GM23338 (cell line): ENCODE data around the gene OR51D1. TPM values are rescaled to one million over a fixed set of nuclear protein-coding genes. Genes with fewer than 3 reads are reported as not detected.

Source experiments
- ATAC-seq: fragments of 200-7000 bp; cut with Tn5 transposase; 3 replicates; pipeline ENCODE4 v1.9.1; 2020
- DNase-seq: peaks from one replicate; pipeline ENCODE4 v3.0.0-alpha.2; 2015; ENCODE audit warnings: low spot score
- H2AFZ ChIP-seq: fragments of 200-600 bp; sonication (generic); 2 replicates; pipeline ENCODE4 v1.8.0; 2016; ENCODE audit warnings: antibody characterized with exemption, mild to moderate bottlenecking, moderate library complexity
- H3F3A ChIP-seq: fragments of 200-600 bp; sonication (generic); replicated peaks from 2 replicates; pipeline ENCODE4 v1.8.0; 2017; ENCODE audit warnings: antibody characterized with exemption, mixed run types, low read depth
- H3K27ac ChIP-seq: fragments of 200-600 bp; sonication (generic); 2 replicates; pipeline ENCODE4 v1.6.1; 2016; ENCODE audit warnings: low read depth
- H3K27me3 ChIP-seq: fragments of 200-600 bp; sonication (generic); 2 replicates; pipeline ENCODE4 v1.8.0; 2016; ENCODE audit warnings: mild to moderate bottlenecking, mixed run types, moderate library complexity; ENCODE audit not compliant: insufficient read depth
- H3K36me3 ChIP-seq: fragments of 200-600 bp; sonication (generic); 2 replicates; pipeline ENCODE4 v1.8.0; 2016; ENCODE audit warnings: mild to moderate bottlenecking; ENCODE audit not compliant: insufficient read depth
- H3K4me1 ChIP-seq: fragments of 200-600 bp; sonication (generic); 2 replicates; pipeline ENCODE4 v1.8.0; 2016; ENCODE audit warnings: mild to moderate bottlenecking, moderate library complexity; ENCODE audit not compliant: insufficient read depth
- H3K4me2 ChIP-seq: fragments of 200-600 bp; sonication (generic); 2 replicates; pipeline ENCODE4 v1.7.1; 2017; ENCODE audit warnings: mixed run types
- H3K4me3 ChIP-seq: fragments of 200-600 bp; sonication (generic); 2 replicates; pipeline ENCODE4 v1.6.1; 2016; ENCODE audit warnings: mixed run types
- H3K79me2 ChIP-seq: fragments of 200-600 bp; sonication (generic); replicated peaks from 2 replicates; pipeline ENCODE4 v1.8.0; 2017; ENCODE audit warnings: mild to moderate bottlenecking; ENCODE audit not compliant: insufficient read depth
- H3K9me2 ChIP-seq: fragments of 200-600 bp; sonication (generic); 2 replicates; pipeline ENCODE4 v1.8.0; 2017; ENCODE audit not compliant: insufficient read depth
- H4K20me1 ChIP-seq: fragments of 200-600 bp; sonication (generic); replicated peaks from 2 replicates; pipeline ENCODE4 v1.8.0; 2017; ENCODE audit warnings: mild to moderate bottlenecking; ENCODE audit not compliant: insufficient read depth
- H3K27ac Mint-ChIP-seq: 2 replicates; pipeline ENCODE4 v1.8.0; 2020; ENCODE audit warnings: inconsistent platforms, mild to moderate bottlenecking, moderate library complexity, mixed read lengths
- H3K27me3 Mint-ChIP-seq: 3 replicates; pipeline ENCODE4 v1.8.0; 2022; ENCODE audit warnings: low read depth, mild to moderate bottlenecking, moderate library complexity, mixed read lengths, inconsistent platforms; ENCODE audit not compliant: insufficient read depth, poor library complexity
- H3K36me3 Mint-ChIP-seq: 3 replicates; pipeline ENCODE4 v1.8.0; 2021; ENCODE audit warnings: low read depth, mild to moderate bottlenecking, inconsistent platforms, moderate library complexity, mixed read lengths
- H3K4me1 Mint-ChIP-seq: 3 replicates; pipeline ENCODE4 v1.8.0; 2020; ENCODE audit warnings: mild to moderate bottlenecking, inconsistent platforms, mixed read lengths
- H3K4me3 Mint-ChIP-seq: 3 replicates; pipeline ENCODE4 v1.8.0; 2021; ENCODE audit warnings: moderate library complexity, mild to moderate bottlenecking, inconsistent platforms, mixed read lengths
- H3K9me3 Mint-ChIP-seq: 3 replicates; pipeline ENCODE4 v1.8.0; 2020; ENCODE audit warnings: moderate library complexity, mild to moderate bottlenecking, inconsistent platforms, mixed read lengths
- CREB1 ChIP-seq: fragments of 250-450 bp; sonication (Bioruptor Pico); IDR thresholded peaks from 2 replicates; pipeline ENCODE4 v1.5.0; 2020; ENCODE audit warnings: low read depth, mild to moderate bottlenecking, moderate library complexity
- CTCF ChIP-seq, 2 experiments: fragments of 200-600 bp in 1 of 2; sonication (generic) in 1 of 2; conservative IDR thresholded peaks; 2 replicates each; pipeline versions ENCODE4 v1.5.1 to v1.6.1; 2016 to 2017; ENCODE audit warnings: antibody characterized with exemption in 2 of 2, low read depth in 2 of 2, mild to moderate bottlenecking in 2 of 2, moderate library complexity in 1 of 2
- ETS1 ChIP-seq: IDR thresholded peaks from 2 replicates; pipeline ENCODE4 v1.6.1; 2016; ENCODE audit warnings: antibody characterized with exemption
- EZH2 ChIP-seq: fragments of 200-600 bp; sonication (generic); IDR thresholded peaks from one replicate; pipeline ENCODE4 v1.8.0; 2017; ENCODE audit warnings: antibody characterized with exemption, mild to moderate bottlenecking, low read depth; ENCODE audit not compliant: unreplicated experiment
- EZH2phosphoT487 ChIP-seq: fragments of 200-600 bp; sonication (generic); IDR thresholded peaks from one replicate; pipeline ENCODE4 v1.8.1; 2018; ENCODE audit warnings: antibody characterized with exemption; ENCODE audit not compliant: unreplicated experiment
- JUNB ChIP-seq: IDR thresholded peaks from one replicate; pipeline ENCODE4 v1.6.1; 2016; ENCODE audit warnings: antibody characterized with exemption; ENCODE audit not compliant: unreplicated experiment
- NANOG ChIP-seq: IDR thresholded peaks from 2 replicates; pipeline ENCODE4 v1.6.1; 2016; ENCODE audit warnings: antibody characterized with exemption, borderline replicate concordance
- POLR2AphosphoS5 ChIP-seq: IDR thresholded peaks from 2 replicates; pipeline ENCODE4 v1.6.1; 2016; ENCODE audit warnings: antibody characterized with exemption, low read depth
- REST ChIP-seq: IDR thresholded peaks from one replicate; pipeline ENCODE4 v1.6.1; 2018; ENCODE audit warnings: antibody characterized with exemption; ENCODE audit not compliant: unreplicated experiment
- STAT1 ChIP-seq: IDR thresholded peaks from one replicate; pipeline ENCODE4 v1.6.1; 2016; ENCODE audit warnings: antibody characterized with exemption; ENCODE audit not compliant: unreplicated experiment
- ZNF114 ChIP-seq: fragments of 250-450 bp; sonication (Bioruptor Pico); IDR thresholded peaks from 2 replicates; pipeline ENCODE4 v1.5.0; 2020; ENCODE audit warnings: mild to moderate bottlenecking, moderate library complexity
- ZNF331 ChIP-seq: fragments of 250-450 bp; sonication (Bioruptor Pico); IDR thresholded peaks from 2 replicates; pipeline ENCODE4 v1.5.0; 2020; ENCODE audit warnings: low read depth, mild to moderate bottlenecking, moderate library complexity
- polyA plus RNA-seq: library from polyadenylated mRNA; unstranded; fragments of >200 nt; fragmentation: Nextera tagmentation; extraction: Ambion mirVana; gene quantifications from 2 replicates; pipeline ENCODE4 v1.2.1, GENCODE V29; 2016
- total RNA-seq: library from RNA; depleted of rRNA; stranded (reverse); fragments of >200 nt; shearing (Covaris generic); gene quantifications from 2 replicates; pipeline ENCODE4 v1.2.3, GENCODE V29; 2014

Gene OR51D1
- total and polyA plus RNA-seq, 2 experiments from 2014 or later: not detected

GRCh38 chr11:4606231-4607015, 30.9 kb upstream of the OR51D1 start:
- no peaks in the 10 kb centered on the region for H3K9me3 Mint-ChIP-seq
- peaks cover 8% of the 10 kb centered on the region; the same call in 1 of the 2 replicates for H3K9me2 ChIP-seq
- no peaks in the 10 kb centered on the region for H3F3A ChIP-seq
- TF ChIP-seq NANOG (no peak), REST (no peak), CREB1 (CRISPR knock-in tag) (no peak)
- H3K36me3 ChIP-seq: no peaks in the 10 kb centered on the region
- H3K36me3 Mint-ChIP-seq: peaks cover 2% of the 10 kb centered on the region; the same call in 1 of the 3 replicates
- H3K27me3 ChIP-seq: no peaks in the 10 kb centered on the region
- no peak for ATAC-seq
- H3K4me1 Mint-ChIP-seq: peaks cover 6% of the 10 kb centered on the region; the same call in 2 of the 3 replicates
- peaks cover 6% of the 10 kb centered on the region for H3K4me1 ChIP-seq
- H3K27me3 Mint-ChIP-seq: peaks cover 4% of the 10 kb centered on the region
- H3K27ac ChIP-seq: no peak overlapping the region
- H3K4me2 ChIP-seq: peak overlapping the region; percentile 84; the same call in 1 of the 2 replicates
- H3K4me3 ChIP-seq: no peak overlapping the region
- DNase-seq: no peak
- H2AFZ ChIP-seq: no peak overlapping the region
- H3K27ac Mint-ChIP-seq: no peak overlapping the region
- peak overlapping the region; percentile 89; the same call in 1 of the 3 replicates for H3K4me3 Mint-ChIP-seq
- H3K79me2 ChIP-seq: no peaks in the 10 kb centered on the region
- no peaks in the 10 kb centered on the region for H4K20me1 ChIP-seq

GRCh38 chr11:4607096-4607495, 30.2 kb upstream of the OR51D1 start:
- Mint-ChIP-seq H3K27me3 (peaks cover 4% of the 10 kb centered on the region), H3K9me3 (no peaks in the 10 kb centered on the region), H3K4me1 (peaks cover 6% of the 10 kb centered on the region; the same call in 2 of the 3 replicates), H3K27ac (no peak overlapping the region), H3K4me3 (peak overlapping the region; percentile 89), H3K36me3 (no peaks in the 10 kb centered on the region; the same call in 2 of the 3 replicates)
- H3K36me3 ChIP-seq: no peaks in the 10 kb centered on the region
- no peak for DNase-seq
- no peaks in the 10 kb centered on the region for H3F3A ChIP-seq
- no peaks in the 10 kb centered on the region for H3K27me3 ChIP-seq
- H2AFZ ChIP-seq: peak overlapping the region; percentile 6; the same call in 1 of the 2 replicates
- ATAC-seq: no peak
- peaks cover 8% of the 10 kb centered on the region; the same call in 1 of the 2 replicates for H3K9me2 ChIP-seq
- H3K4me1 ChIP-seq: peaks cover 6% of the 10 kb centered on the region
- no peaks in the 10 kb centered on the region for H3K79me2 ChIP-seq
- H4K20me1 ChIP-seq: no peaks in the 10 kb centered on the region
- no peak overlapping the region for H3K27ac ChIP-seq
- peak overlapping the region; percentile 84 for H3K4me2 ChIP-seq
- H3K4me3 ChIP-seq: peak overlapping the region; percentile 59
- TF ChIP-seq ZNF114 (CRISPR knock-in tag) (no peak), ZNF331 (CRISPR knock-in tag) (no peak), EZH2 (no peak), POLR2AphosphoS5 (no peak), CTCF (conservative IDR thresholded peaks at IDR 0.05; ENCODE audit: low read depth in 2 of 2) (no peak), CREB1 (CRISPR knock-in tag) (no peak), EZH2phosphoT487 (no peak), STAT1 (no peak), REST (no peak), ETS1 (no peak), NANOG (no peak), JUNB (no peak)
